GM19467 (cell line): ENCODE results near the gene ZNF506.
"Not testable (repeated sequence)": the region's sequence is repeated elsewhere in the genome, so short reads cannot be mapped to it uniquely, and the experiment has no call there.

Experiments
- ATAC-seq: cut with Tn5 transposase; IDR thresholded peaks from one replicate; pipeline ENCODE4 v1.9.1; 2021; ENCODE audit warnings: mild to moderate bottlenecking, moderate library complexity; ENCODE audit not compliant: unreplicated experiment

Gene ZNF506

GRCh38 chr19:19745496-19746285 is 75.9 kb downstream of the ZNF506 start:
- ATAC-seq = no peak

- ATAC-seq = no peak
Measured at GRCh38 chr19:19744641-19745040, 76.9 kb downstream of the ZNF506 start.

- ATAC-seq = not testable (repeated sequence)
Measured at GRCh38 chr19:19743921-19744320, 77.6 kb downstream of the ZNF506 start.

GRCh38 chr19:19743176-19743575 is 78.4 kb downstream of the ZNF506 start:
- no peak for ATAC-seq

GRCh38 chr19:19742773-19743172 is 78.8 kb downstream of the ZNF506 start:
- no peak for ATAC-seq
